ENCODE results near the gene PLXNB3. TPM values are rescaled to one million over a fixed set of nuclear protein-coding genes. Genes with fewer than 3 reads are reported as not detected.

PLXNB3 gene
- total and polyA plus RNA-seq, 2 donors: 5.9 to 25.8 TPM

DNA sequence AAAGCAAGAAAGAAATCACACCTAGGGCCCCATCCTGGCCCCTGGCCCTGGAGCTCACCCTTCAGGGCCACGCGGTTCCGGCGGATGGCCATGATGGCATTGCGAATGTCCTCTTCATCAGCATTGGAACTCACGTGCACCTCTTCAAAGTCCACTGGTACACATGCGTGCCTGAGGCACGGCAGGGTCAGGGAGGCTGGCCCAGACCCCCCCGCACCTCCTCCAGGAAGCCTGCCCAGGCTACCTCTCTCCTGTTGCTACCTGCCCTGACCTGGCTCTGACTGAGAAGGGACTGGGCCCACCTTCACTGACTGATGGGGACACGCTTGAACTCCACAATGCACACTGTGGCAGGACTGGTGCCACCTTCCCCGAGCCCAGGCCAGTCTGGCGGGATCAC is 25.6 kb downstream of the PLXNB3 start:
- H3K36me3 ChIP-seq (ENCODE audit: insufficient read depth): peaks cover 4% of the 10 kb centered on the region
- no peak for DNase-seq (ENCODE audit: extremely low spot score)
- 96% methylated on average over 12 of the region's 12 CpGs for WGBS

DNA sequence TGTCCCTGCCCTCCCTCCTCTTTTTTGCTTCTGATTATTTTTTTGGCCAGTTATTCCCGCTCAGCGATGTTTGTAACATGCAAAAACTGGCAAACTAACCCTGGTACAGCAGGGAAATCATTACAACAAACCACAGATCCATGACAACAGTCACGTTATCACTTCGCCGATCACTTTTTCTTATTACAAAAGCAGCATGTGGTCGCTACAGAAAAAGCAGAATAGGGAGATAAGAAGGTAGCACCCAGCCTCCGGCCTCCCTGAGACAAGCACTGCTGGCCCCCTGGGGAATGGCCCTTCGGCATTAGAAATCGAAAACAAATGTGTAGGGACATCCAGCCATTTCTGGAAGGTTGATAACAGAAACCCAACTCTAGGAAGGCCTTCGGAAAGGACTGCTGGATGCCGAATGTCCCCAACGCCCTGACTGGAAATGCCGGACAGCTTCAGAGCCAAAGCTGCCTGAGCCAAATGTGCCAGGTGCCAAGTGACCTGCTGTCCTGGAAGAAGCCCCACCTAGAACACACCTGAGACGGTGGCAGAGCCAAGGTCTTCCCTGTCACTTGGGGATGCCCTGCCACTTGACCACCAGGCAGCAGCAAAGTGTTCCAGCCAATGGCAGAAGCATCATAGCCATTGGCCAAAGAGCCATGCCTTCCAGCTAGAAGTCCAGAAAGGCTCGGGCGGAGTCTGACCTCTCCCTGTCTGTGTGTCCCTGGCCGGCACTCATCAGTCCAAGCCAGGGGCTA is 27.2 kb downstream of the PLXNB3 start:
- no peaks in the 10 kb centered on the region for H3K4me1 ChIP-seq (ENCODE audit: insufficient read depth)
- 83% methylated on average over 17 of the region's 17 CpGs for WGBS
- no peak overlapping the region for H3K27ac ChIP-seq (ENCODE audit: low read depth)
- H3K36me3 ChIP-seq (ENCODE audit: insufficient read depth): no peaks in the 10 kb centered on the region
- H3K4me3 ChIP-seq (ENCODE audit: low read depth, low read length): no peak overlapping the region
- no peak for DNase-seq (ENCODE audit: extremely low spot score)

More for the DNA sequence above, 25.6 kb downstream of the PLXNB3 start:
- H3K27ac ChIP-seq (ENCODE audit: low read depth): no peak overlapping the region
- H3K4me1 ChIP-seq (ENCODE audit: insufficient read depth): no peaks in the 10 kb centered on the region
- no peak overlapping the region for H3K4me3 ChIP-seq (ENCODE audit: low read depth, low read length)

DNA sequence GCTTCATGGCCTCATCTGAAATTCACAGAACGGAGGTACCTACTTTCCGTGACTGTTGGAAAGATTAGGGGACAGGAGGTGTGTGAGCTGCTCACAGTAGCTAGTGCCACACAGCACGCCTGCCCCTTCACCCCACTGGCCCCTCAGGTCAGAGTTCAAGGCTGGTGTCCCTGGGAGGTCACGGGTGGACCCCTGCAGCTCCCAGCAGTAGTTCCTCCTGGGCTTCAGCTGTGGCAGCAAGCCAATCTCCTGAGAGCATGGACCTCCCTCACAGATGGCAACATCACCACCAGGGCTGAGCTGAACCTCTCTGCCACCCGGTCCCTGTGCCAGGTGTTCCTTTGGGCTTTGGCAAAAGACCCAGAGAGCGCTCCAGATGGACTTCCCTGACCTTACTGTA is 28.3 kb downstream of the PLXNB3 start:
- no peak overlapping the region for H3K4me3 ChIP-seq (ENCODE audit: low read depth, low read length)
- 90% methylated on average over 6 of the region's 6 CpGs for WGBS
- no peak for DNase-seq (ENCODE audit: extremely low spot score)
- no peaks in the 10 kb centered on the region for H3K36me3 ChIP-seq (ENCODE audit: insufficient read depth)
- no peaks in the 10 kb centered on the region for H3K4me1 ChIP-seq (ENCODE audit: insufficient read depth)
- H3K27ac ChIP-seq (ENCODE audit: low read depth): no peak overlapping the region

DNA sequence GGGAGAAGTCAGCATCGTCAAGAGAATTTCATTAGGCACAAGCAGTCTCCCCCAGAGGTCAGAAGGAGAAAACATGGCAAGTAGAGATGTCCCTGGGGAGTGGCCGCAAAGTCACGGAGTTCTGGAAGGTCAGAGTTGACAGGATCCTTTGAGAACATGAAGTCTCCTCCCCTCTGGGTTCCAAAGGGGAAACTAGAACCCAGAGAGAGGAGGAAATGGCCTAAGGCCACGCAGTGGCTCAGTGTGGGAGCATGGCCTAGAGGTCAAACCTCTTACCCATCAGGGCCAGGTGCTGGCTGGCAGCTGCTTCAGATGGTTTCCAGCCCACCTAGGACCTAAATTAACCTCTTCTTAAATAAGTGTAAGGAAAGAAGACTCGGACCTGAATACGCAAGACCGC is 29.2 kb downstream of the PLXNB3 start:
- H3K36me3 ChIP-seq (ENCODE audit: insufficient read depth): peaks cover under 1% of the 10 kb centered on the region
- peak overlapping the region; percentile 31 for H3K4me3 ChIP-seq (ENCODE audit: low read depth, low read length)
- no peak for DNase-seq (ENCODE audit: extremely low spot score)
- no peak overlapping the region for H3K27ac ChIP-seq (ENCODE audit: low read depth)
- 4% methylated on average over 7 of the region's 7 CpGs for WGBS
- no peaks in the 10 kb centered on the region for H3K4me1 ChIP-seq (ENCODE audit: insufficient read depth)

DNA sequence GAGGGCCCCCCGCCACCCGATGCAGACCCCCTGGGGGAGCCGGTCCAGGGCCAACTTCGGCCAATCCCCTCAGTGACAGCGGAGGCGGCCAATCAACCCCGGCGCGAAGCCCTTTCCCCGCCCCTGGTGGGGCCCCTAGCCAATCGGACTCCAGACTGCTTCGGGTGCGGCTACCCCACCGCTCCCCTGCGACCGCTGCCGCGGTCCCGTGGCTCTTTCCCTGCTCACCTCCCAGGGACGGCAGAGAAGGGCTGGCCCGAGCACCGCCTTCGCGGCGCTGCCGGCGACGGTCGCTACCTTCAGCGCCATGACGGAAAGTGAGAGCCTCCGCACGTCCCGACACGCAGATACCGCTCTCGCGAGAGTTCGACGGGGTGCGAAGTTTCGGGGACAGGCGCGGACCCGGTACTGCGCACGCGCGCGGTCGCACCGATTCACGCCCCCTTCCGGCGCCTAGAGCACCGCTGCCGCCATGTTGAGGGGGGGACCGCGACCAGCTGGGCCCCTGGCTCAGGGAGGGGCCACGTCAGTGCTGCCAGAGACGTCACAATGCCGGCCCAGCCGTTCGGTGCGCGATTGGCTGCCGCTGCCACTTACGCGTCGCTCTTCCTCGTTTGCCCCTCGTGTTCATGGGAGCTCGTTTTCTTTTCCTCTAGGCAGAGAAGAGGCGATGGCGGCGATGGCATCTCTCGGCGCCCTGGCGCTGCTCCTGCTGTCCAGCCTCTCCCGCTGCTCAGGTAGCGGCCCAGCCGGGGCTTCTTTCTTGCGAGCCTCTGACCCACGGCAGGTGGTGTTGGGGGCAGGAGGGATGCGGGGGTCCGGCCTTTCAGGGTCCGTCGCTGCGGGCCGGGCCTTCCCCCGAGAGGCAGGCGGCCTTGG is 30.2 kb downstream of the PLXNB3 start, which contains the start of the genes IDH3G and SSR4:
Gene IDH3G (minus strand): TSS at position 358 of the 879 bp plus-strand sequence. CDS start 49 bp downstream, at position 309.
Gene SSR4 (plus strand): TSS at position 651 of the 879 bp plus-strand sequence. CDS start 20 bp downstream, at position 671.
- under 1% methylated on average over 92 of the region's 92 CpGs for WGBS
- DNase-seq (ENCODE audit: extremely low spot score): peak; percentile 81
- Histone ChIP-seq H3K4me3 (ENCODE audit: low read depth, low read length) (peak within 1 kb of the TSS; percentile 79), H3K27ac (ENCODE audit: low read depth) (peak within 1 kb of the TSS; percentile 88), H3K4me1 (ENCODE audit: insufficient read depth) (no peaks in the 10 kb centered on the region), H3K36me3 (ENCODE audit: insufficient read depth) (peaks cover 2% of the 10 kb centered on the region)

DNA sequence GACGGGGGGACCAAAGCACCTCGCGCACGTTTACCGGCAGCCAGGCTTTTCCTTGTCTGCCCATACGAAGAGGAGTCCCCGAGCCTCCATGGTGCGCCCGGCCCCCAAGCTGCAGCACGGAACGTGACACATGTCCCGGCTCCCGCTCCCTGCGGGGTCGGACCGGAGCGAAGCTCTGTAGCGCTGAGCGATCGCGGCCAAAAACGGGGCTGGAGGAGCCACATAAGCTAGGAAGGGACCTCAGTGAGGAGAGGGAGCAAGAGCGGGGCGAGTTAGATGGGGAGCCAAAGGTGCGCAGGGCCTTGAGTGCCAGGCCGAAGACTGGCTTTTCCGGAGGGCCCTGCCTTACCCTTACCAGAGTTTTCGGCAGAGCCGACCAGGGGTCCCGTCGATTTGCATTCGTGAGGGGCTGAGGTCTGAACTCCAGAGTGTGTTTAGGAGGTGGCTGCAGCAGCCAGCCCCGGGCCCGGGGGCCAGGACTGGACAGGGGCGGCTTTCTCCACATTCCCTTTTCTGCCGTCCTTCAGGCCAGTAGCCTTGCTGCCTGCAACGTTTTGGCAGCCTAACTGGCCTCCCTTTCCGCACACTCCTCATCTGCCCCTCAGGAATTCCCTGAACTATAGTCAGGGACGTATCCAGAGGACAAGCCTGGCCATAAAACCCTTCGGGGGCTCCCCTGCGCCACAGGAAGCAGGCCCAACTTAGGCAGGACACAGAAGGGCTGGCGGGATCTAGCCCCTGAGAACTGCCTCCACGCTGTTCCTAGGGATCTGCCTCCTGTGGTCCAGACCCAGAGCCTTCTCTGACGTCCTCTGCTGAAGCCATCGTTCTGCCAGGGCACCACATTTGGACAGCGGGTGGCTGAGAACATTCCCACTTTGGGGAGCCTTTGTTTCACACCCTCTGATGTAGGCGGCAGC is 31.1 kb downstream of the PLXNB3 start:
- peak overlapping the region; percentile 79 for H3K4me3 ChIP-seq (ENCODE audit: low read depth, low read length)
- peaks cover 2% of the 10 kb centered on the region for H3K36me3 ChIP-seq (ENCODE audit: insufficient read depth)
- no peaks in the 10 kb centered on the region for H3K4me1 ChIP-seq (ENCODE audit: insufficient read depth)
- WGBS: 4% methylated on average over 47 of the region's 47 CpGs
- peak overlapping the region; percentile 47 for H3K27ac ChIP-seq (ENCODE audit: low read depth)
- no peak for DNase-seq (ENCODE audit: extremely low spot score)

DNA sequence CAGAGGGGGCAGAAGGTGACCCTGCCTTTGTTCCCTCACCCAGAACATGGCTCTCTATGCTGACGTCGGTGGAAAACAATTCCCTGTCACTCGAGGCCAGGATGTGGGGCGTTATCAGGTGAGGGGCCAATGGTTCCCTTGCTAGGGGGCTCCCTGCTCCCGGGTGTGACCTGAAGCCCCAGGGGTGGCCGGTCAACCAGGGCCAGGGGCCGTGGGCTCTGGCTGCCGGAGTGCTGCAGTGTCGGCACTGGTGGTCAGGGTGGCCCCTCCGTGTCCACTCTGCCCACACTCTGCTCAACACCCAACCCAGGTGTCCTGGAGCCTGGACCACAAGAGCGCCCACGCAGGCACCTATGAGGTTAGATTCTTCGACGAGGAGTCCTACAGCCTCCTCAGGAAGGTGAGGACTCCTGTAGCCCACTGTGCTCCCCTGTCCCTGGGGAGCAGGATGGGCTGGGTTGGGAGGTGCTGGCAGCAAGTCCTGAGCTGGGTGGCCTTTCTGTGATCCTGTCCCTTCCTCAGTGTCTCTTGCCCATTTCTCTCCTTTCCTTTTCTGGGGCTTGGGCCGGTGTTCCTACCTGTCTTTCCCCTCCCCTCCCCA is 33.5 kb downstream of the PLXNB3 start:
- WGBS: 89% methylated on average over 15 of the region's 15 CpGs
- no peak for DNase-seq (ENCODE audit: extremely low spot score)
- peaks cover 2% of the 10 kb centered on the region for H3K36me3 ChIP-seq (ENCODE audit: insufficient read depth)
- no peak overlapping the region for H3K4me3 ChIP-seq (ENCODE audit: low read depth, low read length)
- no peaks in the 10 kb centered on the region for H3K4me1 ChIP-seq (ENCODE audit: insufficient read depth)
- no peak overlapping the region for H3K27ac ChIP-seq (ENCODE audit: low read depth)

DNA sequence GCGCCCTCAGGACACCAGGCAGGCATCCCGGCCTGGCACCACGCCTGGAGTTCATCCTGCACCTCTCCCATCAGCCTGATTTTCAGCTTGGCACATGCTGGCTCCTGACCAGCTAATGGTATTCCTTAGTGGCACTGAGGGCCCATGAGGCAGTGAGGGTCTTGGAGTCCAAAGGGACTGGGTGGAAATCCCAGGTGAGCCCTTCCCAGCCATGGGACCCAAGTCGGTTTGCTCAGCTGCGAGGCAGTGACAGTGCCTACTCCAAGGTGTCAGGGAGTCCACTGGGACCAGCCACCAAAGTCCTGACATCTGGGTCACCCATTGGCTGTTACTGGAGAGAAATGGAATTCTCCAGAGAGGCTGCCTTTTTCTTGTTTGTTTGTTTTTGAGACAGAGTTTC is 35.3 kb downstream of the PLXNB3 start:
- DNase-seq (ENCODE audit: extremely low spot score): no peak
- Histone ChIP-seq H3K4me1 (ENCODE audit: insufficient read depth) (no peaks in the 10 kb centered on the region), H3K36me3 (ENCODE audit: insufficient read depth) (peaks cover 2% of the 10 kb centered on the region), H3K27ac (ENCODE audit: low read depth) (no peak overlapping the region), H3K4me3 (ENCODE audit: low read depth, low read length) (no peak overlapping the region)
- 88% methylated on average over 5 of the region's 5 CpGs for WGBS

DNA sequence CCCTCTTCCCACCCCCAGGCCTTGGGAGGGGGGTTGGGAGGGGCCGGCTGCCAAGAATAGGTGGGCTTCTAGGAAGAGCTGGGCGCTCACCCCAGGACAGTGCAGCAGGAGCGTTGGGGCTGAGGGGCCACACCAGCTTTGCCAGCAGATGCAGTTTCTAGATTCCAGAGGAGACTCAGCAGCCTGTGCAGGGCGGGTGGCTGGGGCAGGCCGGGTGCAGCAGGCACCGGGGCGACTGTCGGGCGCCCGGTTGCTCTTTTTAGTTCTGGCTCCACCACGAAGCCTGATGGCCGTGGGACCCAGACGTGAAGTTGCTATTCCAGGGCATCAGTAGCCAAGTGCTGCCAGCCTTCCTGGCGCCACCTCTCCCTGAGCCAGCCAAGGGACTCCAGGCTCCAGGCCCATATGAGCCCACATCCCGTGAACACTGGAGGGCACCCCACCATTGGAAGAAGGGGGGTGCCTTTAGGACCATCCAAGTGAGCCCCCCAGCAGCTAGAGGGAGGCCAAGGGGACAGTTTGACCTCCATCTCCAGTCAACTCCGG is 36.2 kb downstream of the PLXNB3 start:
- WGBS: 79% methylated on average over 16 of the region's 16 CpGs
- Histone ChIP-seq H3K27ac (ENCODE audit: low read depth) (no peak overlapping the region), H3K4me3 (ENCODE audit: low read depth, low read length) (no peak overlapping the region), H3K36me3 (ENCODE audit: insufficient read depth) (peaks cover 2% of the 10 kb centered on the region), H3K4me1 (ENCODE audit: insufficient read depth) (no peaks in the 10 kb centered on the region)
- DNase-seq (ENCODE audit: extremely low spot score): no peak

DNA sequence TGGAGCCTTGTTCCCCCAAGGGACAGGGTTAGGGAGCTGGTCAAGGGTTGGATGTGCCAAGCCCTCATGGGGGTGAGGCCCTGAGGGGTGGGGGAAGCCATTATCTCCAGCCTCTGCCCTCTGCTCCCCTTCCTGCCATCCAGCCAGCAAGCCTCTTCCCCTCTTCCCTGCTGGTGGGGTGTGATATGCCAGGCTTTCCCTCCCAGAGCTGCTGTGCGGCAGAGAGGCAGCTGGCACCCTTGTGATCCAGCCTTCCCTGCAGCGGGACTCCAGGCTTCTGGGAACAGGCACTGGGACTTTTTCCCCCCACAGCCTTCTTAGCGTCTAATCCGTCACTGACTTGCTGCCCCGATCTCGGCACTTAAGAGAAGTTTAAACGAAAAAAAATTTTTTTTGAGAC is 36.7 kb downstream of the PLXNB3 start:
- Histone ChIP-seq H3K4me1 (ENCODE audit: insufficient read depth) (no peaks in the 10 kb centered on the region), H3K36me3 (ENCODE audit: insufficient read depth) (peaks cover 2% of the 10 kb centered on the region), H3K27ac (ENCODE audit: low read depth) (no peak overlapping the region), H3K4me3 (ENCODE audit: low read depth, low read length) (no peak overlapping the region)
- 81% methylated on average over 7 of the region's 7 CpGs for WGBS
- DNase-seq (ENCODE audit: extremely low spot score): no peak

DNA sequence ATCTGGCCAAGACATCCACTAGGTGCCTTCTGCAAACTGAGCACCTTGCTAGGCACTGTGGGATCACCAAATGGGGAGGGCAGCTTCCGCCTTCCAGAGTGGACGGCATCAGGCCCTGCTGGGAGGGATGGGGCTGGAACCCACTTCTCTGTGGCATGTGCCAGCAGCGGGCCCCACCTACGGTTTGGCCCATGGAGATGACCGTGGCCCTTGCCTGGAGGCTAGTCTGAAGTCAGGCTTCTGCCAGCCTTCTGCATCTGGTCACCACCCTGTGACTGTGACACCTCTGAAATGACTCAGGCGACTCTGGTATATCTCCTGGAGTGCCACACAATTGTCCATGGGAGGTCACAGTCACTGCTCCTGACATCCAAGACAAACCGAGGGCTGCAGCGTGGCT is 37.6 kb downstream of the PLXNB3 start:
- no peak for DNase-seq (ENCODE audit: extremely low spot score)
- Histone ChIP-seq H3K4me3 (ENCODE audit: low read depth, low read length) (no peak overlapping the region), H3K27ac (ENCODE audit: low read depth) (no peak overlapping the region), H3K36me3 (ENCODE audit: insufficient read depth) (peaks cover 2% of the 10 kb centered on the region), H3K4me1 (ENCODE audit: insufficient read depth) (no peaks in the 10 kb centered on the region)
- WGBS: 87% methylated on average over 8 of the region's 8 CpGs

DNA sequence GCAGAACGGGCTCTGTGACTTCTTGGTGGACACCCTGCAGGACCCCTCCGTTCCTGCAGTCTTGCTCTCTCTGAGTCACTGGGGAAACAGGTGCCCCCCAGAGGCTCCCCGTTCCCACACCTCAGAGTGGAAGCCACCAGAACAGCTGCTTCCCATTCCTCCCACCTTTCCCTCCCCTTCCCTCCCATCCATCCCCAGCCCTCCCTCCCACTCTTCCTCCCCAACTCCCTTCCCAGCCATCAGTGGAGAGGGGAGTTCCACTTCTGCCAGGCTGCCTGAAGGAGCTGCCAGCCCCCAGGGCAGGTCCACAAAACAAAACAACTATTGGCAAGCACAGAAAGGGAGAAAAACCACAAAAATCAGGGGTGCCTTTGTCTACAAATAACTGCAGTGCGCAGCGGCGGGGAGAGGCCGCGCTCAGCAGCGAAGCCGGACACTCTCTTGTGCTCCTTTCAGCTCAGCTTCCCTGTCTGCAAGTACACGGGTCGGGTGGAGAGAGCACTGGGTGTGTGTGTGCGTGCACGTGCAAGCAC is 38.5 kb downstream of the PLXNB3 start:
- no peak overlapping the region for H3K27ac ChIP-seq (ENCODE audit: low read depth)
- WGBS: 68% methylated on average over 14 of the region's 14 CpGs

More for the DNA sequence above, 38.5 kb downstream of the PLXNB3 start:
- H3K4me3 ChIP-seq (ENCODE audit: low read depth, low read length): no peak overlapping the region
- H3K4me1 ChIP-seq (ENCODE audit: insufficient read depth): no peaks in the 10 kb centered on the region
- H3K36me3 ChIP-seq (ENCODE audit: insufficient read depth): peaks cover 2% of the 10 kb centered on the region
- no peak for DNase-seq (ENCODE audit: extremely low spot score)

Data from urinary bladder (tissue), 4 donors.